Measurements from ENCODE around the gene TIAM2.

GRCh38 chr6:155084431-155085123 lies 89.5 kb downstream of the TIAM2 start:
- TF ChIP-seq POLR2A (IDR thresholded peaks at IDR 0.05; ENCODE audit: low read depth, low read length) = no peak
- TF ChIP-seq POLR2AphosphoS5 (IDR thresholded peaks at IDR 0.05; ENCODE audit: low read depth, low read length) = no peak
- no peak for TF ChIP-seq TAF1 (IDR thresholded peaks at IDR 0.05; ENCODE audit: borderline replicate concordance, low read depth, low read length)

All from GM12892 (cell line).